ENCODE results near the gene RARS2.
"Not testable (repeated sequence)": the region's sequence is repeated elsewhere in the genome, so short reads cannot be mapped to it uniquely, and the experiment has no call there.

RARS2 gene

GRCh38 chr6:87630746-87631145, 41.0 kb upstream of the RARS2 start:
- Histone ChIP-seq H3K4me1 (no peaks in the 10 kb centered on the region), H3K9me3 (no peaks in the 10 kb centered on the region), H3K27ac (no peak overlapping the region), H3K4me3 (no peak overlapping the region), H3K27me3 (no peaks in the 10 kb centered on the region), H3K36me3 (peaks cover 0 to 26% (median 14%) of the 10 kb centered on the region in 3 donors)
- intact Hi-C loops (cut with DNase I; ENCODE audit: low total_unique reads): no loop called here
- no peak for DNase-seq
- no peak for TF ChIP-seq CTCF (IDR thresholded peaks at IDR 0.05)

GRCh38 chr6:87628881-87629280, 39.1 kb upstream of the RARS2 start:
- Histone ChIP-seq H3K4me1 (no peaks in the 10 kb centered on the region), H3K27ac (no peak overlapping the region), H3K4me3 (no peak overlapping the region), H3K9me3 (no peaks in the 10 kb centered on the region), H3K27me3 (no peaks in the 10 kb centered on the region), H3K36me3 (peaks cover 3 to 32% (median 14%) of the 10 kb centered on the region in 3 donors)
- intact Hi-C loops (cut with DNase I; ENCODE audit: low total_unique reads): no loop called here
- TF ChIP-seq CTCF (IDR thresholded peaks at IDR 0.05): no peak
- DNase-seq: no peak

- Histone ChIP-seq H3K27me3 (no peaks in the 10 kb centered on the region), H3K4me3 (no peak overlapping the region), H3K4me1 (peaks cover 0 to 4% (median 0%) of the 10 kb centered on the region in 4 donors), H3K27ac (no peak overlapping the region), H3K9me3 (no peaks in the 10 kb centered on the region), H3K36me3 (peaks cover 3 to 35% (median 14%) of the 10 kb centered on the region in 3 donors)
- TF ChIP-seq CTCF (IDR thresholded peaks at IDR 0.05): no peak
- intact Hi-C loops (cut with DNase I; ENCODE audit: low total_unique reads): no loop called here
- DNase-seq: no peak
These were observed 38.6 kb upstream of the RARS2 start for GRCh38 chr6:87628424-87628823.

- Histone ChIP-seq H3K4me1 (peaks cover 0 to 11% (median 0%) of the 10 kb centered on the region in 4 donors), H3K27ac (peak overlapping the region in 1 of 2 donors; percentile 34), H3K4me3 (no peak overlapping the region), H3K27me3 (no peaks in the 10 kb centered on the region), H3K9me3 (no peaks in the 10 kb centered on the region), H3K36me3 (peaks cover 0 to 35% (median 23%) of the 10 kb centered on the region in 3 donors)
- no peak for DNase-seq
- intact Hi-C loops (cut with DNase I; ENCODE audit: low total_unique reads): no loop called here
- TF ChIP-seq CTCF (IDR thresholded peaks at IDR 0.05): no peak
These were observed 33.5 kb upstream of the RARS2 start for GRCh38 chr6:87623248-87623647.

- TF ChIP-seq CTCF (IDR thresholded peaks at IDR 0.05): no peak
- Histone ChIP-seq H3K36me3 (peaks cover 8 to 44% (median 43%) of the 10 kb centered on the region in 3 donors), H3K27ac (no peak overlapping the region), H3K4me3 (no peak overlapping the region), H3K4me1 (peaks cover 0 to 7% (median 0%) of the 10 kb centered on the region in 4 donors), H3K27me3 (no peaks in the 10 kb centered on the region), H3K9me3 (no peaks in the 10 kb centered on the region)
- intact Hi-C loops (cut with DNase I; ENCODE audit: low total_unique reads): no loop called here
- no peak for DNase-seq
These were observed 28.7 kb upstream of the RARS2 start for GRCh38 chr6:87618531-87618930.

GRCh38 chr6:87617405-87617804, 27.6 kb upstream of the RARS2 start:
- no peak for DNase-seq
- no peak overlapping the region for H3K4me3 ChIP-seq
- no peaks in the 10 kb centered on the region for H3K9me3 ChIP-seq
- peaks cover 19 to 55% (median 54%) of the 10 kb centered on the region in 3 donors for H3K36me3 ChIP-seq
- no peaks in the 10 kb centered on the region for H3K4me1 ChIP-seq
- TF ChIP-seq CTCF (IDR thresholded peaks at IDR 0.05): no peak
- no peaks in the 10 kb centered on the region for H3K27me3 ChIP-seq
- intact Hi-C loops (cut with DNase I; ENCODE audit: low total_unique reads): no loop called here
- no peak overlapping the region for H3K27ac ChIP-seq

- H3K9me3 ChIP-seq; H3K4me3 ChIP-seq; H3K27me3 ChIP-seq; intact Hi-C loops (cut with DNase I; ENCODE audit: low total_unique reads); H3K27ac ChIP-seq; H3K4me1 ChIP-seq; DNase-seq: not testable (repeated sequence)
- peaks cover 36 to 72% (median 67%) of the 10 kb centered on the region in 3 donors for H3K36me3 ChIP-seq
These were observed 23.2 kb upstream of the RARS2 start for GRCh38 chr6:87613018-87613417.
